Right atrium auricular region (tissue), 2 donors: ENCODE data around the gene DDX56. TPM values are rescaled to one million over a fixed set of nuclear protein-coding genes. Genes with fewer than 3 reads are reported as not detected.

Experiments used
- DNase-seq: peaks from one replicate; pipeline ENCODE4 v3.0.0-alpha.2; 2019; ENCODE audit warnings: low spot score
- H3K27ac ChIP-seq, 2 donors: fragments of 200-600 bp; sonication (generic); 1 replicate in 1 of 2; 2 replicates in 1 of 2; pipeline ENCODE4 v1.5.1; 2016 to 2019
- H3K27me3 ChIP-seq, 2 donors: fragments of 200-600 bp; sonication (generic); one replicate each; pipeline versions ENCODE4 v1.5.1 to v1.6.0; 2017 to 2019
- H3K36me3 ChIP-seq: fragments of 200-600 bp; sonication (generic); one replicate; pipeline ENCODE4 v1.5.1; 2016
- H3K4me1 ChIP-seq, 2 donors: fragments of 200-600 bp; sonication (generic); one replicate each; pipeline versions ENCODE4 v1.5.1 to v1.6.0; 2017 to 2019
- H3K4me3 ChIP-seq, 2 donors: fragments of 200-600 bp; sonication (generic); 1 replicate in 1 of 2; 2 replicates in 1 of 2; pipeline ENCODE4 v1.5.1; 2017 to 2019; ENCODE audit warnings: mild to moderate bottlenecking in 1 of 2, moderate library complexity in 1 of 2
- H3K9me3 ChIP-seq, 2 donors: fragments of 200-600 bp; sonication (generic); one replicate each; pipeline ENCODE4 v1.5.1; 2019
- CTCF ChIP-seq, 2 donors: fragments of 200-600 bp; sonication (generic); IDR thresholded peaks; one replicate each; pipeline ENCODE4 v1.5.1; 2019; ENCODE audit warnings: antibody characterized with exemption in 2 of 2
- total RNA-seq, 2 donors: library from RNA; depleted of rRNA; stranded (reverse); fragments of >200 nt; gene quantifications; one replicate each; pipeline ENCODE4 v1.1.0, GENCODE V29; 2016

DDX56 gene
- total RNA-seq, 2 donors from 2014 or later: 24.4 to 28.1 TPM

- H3K9me3 ChIP-seq: peaks cover 0 to 15% of the 10 kb centered on the region in 2 donors
- no peak overlapping the region for H3K4me3 ChIP-seq
- no peaks in the 10 kb centered on the region for H3K4me1 ChIP-seq
These were observed 53.1 kb downstream of the DDX56 start for GRCh38 chr7:44520574-44520973.

GRCh38 chr7:44519546-44519945 is 54.2 kb downstream of the DDX56 start:
- no peak for TF ChIP-seq CTCF (IDR thresholded peaks at IDR 0.05)
- Histone ChIP-seq H3K27ac (no peak overlapping the region), H3K36me3 (no peaks in the 10 kb centered on the region), H3K4me3 (no peak overlapping the region), H3K27me3 (no peaks in the 10 kb centered on the region), H3K9me3 (peaks cover 0 to 5% of the 10 kb centered on the region in 2 donors), H3K4me1 (no peaks in the 10 kb centered on the region)
- DNase-seq: no peak

More at GRCh38 chr7:44520574-44520973, 53.1 kb downstream of the DDX56 start:
- DNase-seq: no peak
- TF ChIP-seq CTCF (IDR thresholded peaks at IDR 0.05): no peak
- H3K27me3 ChIP-seq: no peaks in the 10 kb centered on the region
- H3K27ac ChIP-seq: no peak overlapping the region
- no peaks in the 10 kb centered on the region for H3K36me3 ChIP-seq

- Histone ChIP-seq H3K36me3 (no peaks in the 10 kb centered on the region), H3K27ac (no peak overlapping the region), H3K9me3 (no peaks in the 10 kb centered on the region), H3K27me3 (no peaks in the 10 kb centered on the region), H3K4me3 (no peak overlapping the region), H3K4me1 (no peaks in the 10 kb centered on the region)
- TF ChIP-seq CTCF (IDR thresholded peaks at IDR 0.05): no peak
- DNase-seq: no peak
These were observed 54.9 kb downstream of the DDX56 start for GRCh38 chr7:44518761-44519160.

- H3K9me3 ChIP-seq: no peaks in the 10 kb centered on the region
- no peaks in the 10 kb centered on the region for H3K4me1 ChIP-seq
- no peak for DNase-seq
- no peak overlapping the region for H3K4me3 ChIP-seq
- H3K27me3 ChIP-seq: no peaks in the 10 kb centered on the region
- no peak overlapping the region for H3K27ac ChIP-seq
- H3K36me3 ChIP-seq: no peaks in the 10 kb centered on the region
- no peak for TF ChIP-seq CTCF (IDR thresholded peaks at IDR 0.05)
These were observed 56.5 kb downstream of the DDX56 start for GRCh38 chr7:44517175-44517574.

Other genes with a start within 250 kb of the DDX56 start
- 10 to 100 TPM; 79.9 to 84.7 TPM for gene CAMK2B, start 248.3 kb downstream of the DDX56 start, total RNA-seq
- 10 to 100 TPM; 50.6 to 53.3 TPM for gene NUDCD3, start 83.2 kb downstream of the DDX56 start, total RNA-seq
- gene NPC1L1, start 32.6 kb downstream of the DDX56 start, total RNA-seq: not detected
- gene TMED4, start 8.3 kb upstream of the DDX56 start, total RNA-seq: 100 to 1,000 TPM; 113 to 120 TPM
- gene OGDH, start 32.7 kb upstream of the DDX56 start, total RNA-seq: 100 to 1,000 TPM; 277 to 390 TPM
- gene ZMIZ2, start 174.9 kb upstream of the DDX56 start, total RNA-seq: 10 to 100 TPM; 14.1 to 21.3 TPM
- gene PPIA, start 222.8 kb upstream of the DDX56 start, total RNA-seq: 100 to 1,000 TPM; 820 to 834 TPM